ENCODE results near the gene OR6V1. TPM values are rescaled to one million over a fixed set of nuclear protein-coding genes. Genes with fewer than 3 reads are reported as not detected.
A peak's percentile ranks its signal among the peaks of the same experiment; 100 is the strongest.

The OR6V1 gene, protein sequence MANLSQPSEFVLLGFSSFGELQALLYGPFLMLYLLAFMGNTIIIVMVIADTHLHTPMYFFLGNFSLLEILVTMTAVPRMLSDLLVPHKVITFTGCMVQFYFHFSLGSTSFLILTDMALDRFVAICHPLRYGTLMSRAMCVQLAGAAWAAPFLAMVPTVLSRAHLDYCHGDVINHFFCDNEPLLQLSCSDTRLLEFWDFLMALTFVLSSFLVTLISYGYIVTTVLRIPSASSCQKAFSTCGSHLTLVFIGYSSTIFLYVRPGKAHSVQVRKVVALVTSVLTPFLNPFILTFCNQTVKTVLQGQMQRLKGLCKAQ
- polyA plus RNA-seq (2011; rRNA removed) (not detected in 2 replicates), polyA plus RNA-seq (2017; fragmentation: RNase III; extraction: RNeasy Plus Mini Kit Qiagen cat#74134 plus additional on column Dnase treatment) (not detected in 3 replicates), polyA minus RNA-seq (2011; rRNA and poly(A)+ RNA removed) (not detected in 2 replicates)
- not detected in 2 replicates for polyA plus RNA-seq (2012; cell fraction: cytosol; rRNA removed)
- polyA plus RNA-seq (2012; cell fraction: nucleus; rRNA removed), result not detected in 2 replicates

DNA sequence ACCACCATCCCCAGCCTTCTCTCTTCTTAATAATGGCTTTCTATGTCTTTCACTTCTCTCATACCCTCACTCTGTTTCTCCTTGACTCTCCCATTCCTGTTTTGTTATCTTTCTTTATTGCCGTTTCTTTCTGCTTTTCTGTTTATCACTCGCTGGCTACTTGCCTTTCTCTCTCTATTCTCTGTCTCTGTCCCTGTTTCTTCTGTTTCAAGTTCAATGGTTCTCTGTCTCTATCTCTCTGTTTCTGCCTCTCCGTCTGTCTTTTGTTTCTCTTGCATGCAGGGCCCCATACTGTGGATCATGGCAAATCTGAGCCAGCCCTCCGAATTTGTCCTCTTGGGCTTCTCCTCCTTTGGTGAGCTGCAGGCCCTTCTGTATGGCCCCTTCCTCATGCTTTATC lies at the start of gene OR6V1:
Gene OR6V1 (plus strand): TSS at position 301 of the 400 bp plus-strand sequence. CDS start 0 bp downstream, at position 301.
- 54% methylated on average over 4 of the region's 4 CpGs for WGBS (ENCODE audit: missing lambda C conversion rate)
- no peaks in the 10 kb centered on the region for H3K4me1 ChIP-seq
- no peak within 1 kb of the TSS for H3K4me2 ChIP-seq
- H3K9me3 ChIP-seq, result no peaks in the 10 kb centered on the region
- CTCF ChIA-PET, result no interaction called here
- TF ChIP-seq RCOR1 (IDR thresholded peaks at IDR 0.05; ENCODE audit: low read depth, low read length) (no peak), ZFP36 (IDR thresholded peaks at IDR 0.05; ENCODE audit: borderline replicate concordance, partially characterized antibody) (no peak), SMC3 (IDR thresholded peaks at IDR 0.05) (no peak), RARB (CRISPR knock-in tag; IDR thresholded peaks at IDR 0.05) (no peak), HEYL (CRISPR knock-in tag; IDR thresholded peaks at IDR 0.05) (no peak), ZC3H11A (IDR thresholded peaks at IDR 0.05) (no peak), KDM1A (IDR thresholded peaks at IDR 0.05; ENCODE audit: low read depth) (no peak), CEBPB (IDR thresholded peaks at IDR 0.05) (no peak), POLR2AphosphoS2 (conservative IDR thresholded peaks at IDR 0.05; ENCODE audit: low read length) (no peak), MAZ (IDR thresholded peaks at IDR 0.05; ENCODE audit: borderline replicate concordance, low read depth, low read length) (no peak)
- TF ChIP-seq, protein P1, sequence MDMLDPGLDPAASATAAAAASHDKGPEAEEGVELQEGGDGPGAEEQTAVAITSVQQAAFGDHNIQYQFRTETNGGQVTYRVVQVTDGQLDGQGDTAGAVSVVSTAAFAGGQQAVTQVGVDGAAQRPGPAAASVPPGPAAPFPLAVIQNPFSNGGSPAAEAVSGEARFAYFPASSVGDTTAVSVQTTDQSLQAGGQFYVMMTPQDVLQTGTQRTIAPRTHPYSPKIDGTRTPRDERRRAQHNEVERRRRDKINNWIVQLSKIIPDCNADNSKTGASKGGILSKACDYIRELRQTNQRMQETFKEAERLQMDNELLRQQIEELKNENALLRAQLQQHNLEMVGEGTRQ (IDR thresholded peaks at IDR 0.05), result no peak
- TF ChIP-seq, protein P2, sequence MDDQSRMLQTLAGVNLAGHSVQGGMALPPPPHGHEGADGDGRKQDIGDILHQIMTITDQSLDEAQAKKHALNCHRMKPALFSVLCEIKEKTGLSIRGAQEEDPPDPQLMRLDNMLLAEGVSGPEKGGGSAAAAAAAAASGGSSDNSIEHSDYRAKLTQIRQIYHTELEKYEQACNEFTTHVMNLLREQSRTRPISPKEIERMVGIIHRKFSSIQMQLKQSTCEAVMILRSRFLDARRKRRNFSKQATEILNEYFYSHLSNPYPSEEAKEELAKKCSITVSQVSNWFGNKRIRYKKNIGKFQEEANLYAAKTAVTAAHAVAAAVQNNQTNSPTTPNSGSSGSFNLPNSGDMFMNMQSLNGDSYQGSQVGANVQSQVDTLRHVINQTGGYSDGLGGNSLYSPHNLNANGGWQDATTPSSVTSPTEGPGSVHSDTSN (IDR thresholded peaks at IDR 0.05), result no peak
- TF ChIP-seq, protein P3, sequence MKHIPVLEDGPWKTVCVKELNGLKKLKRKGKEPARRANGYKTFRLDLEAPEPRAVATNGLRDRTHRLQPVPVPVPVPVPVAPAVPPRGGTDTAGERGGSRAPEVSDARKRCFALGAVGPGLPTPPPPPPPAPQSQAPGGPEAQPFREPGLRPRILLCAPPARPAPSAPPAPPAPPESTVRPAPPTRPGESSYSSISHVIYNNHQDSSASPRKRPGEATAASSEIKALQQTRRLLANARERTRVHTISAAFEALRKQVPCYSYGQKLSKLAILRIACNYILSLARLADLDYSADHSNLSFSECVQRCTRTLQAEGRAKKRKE (CRISPR knock-in tag; IDR thresholded peaks at IDR 0.05; ENCODE audit: low read depth), result no peak
- DNase-seq (ENCODE audit: low read depth in 1 of 2, low spot score in 1 of 2) (no peak), ATAC-seq (no peak), FAIRE-seq (no peak)
- H3K4me3 ChIP-seq, result no peak within 1 kb of the TSS
- POLR2A ChIA-PET, result no interaction called here
- no peak within 1 kb of the TSS for H3K27ac ChIP-seq

DNA sequence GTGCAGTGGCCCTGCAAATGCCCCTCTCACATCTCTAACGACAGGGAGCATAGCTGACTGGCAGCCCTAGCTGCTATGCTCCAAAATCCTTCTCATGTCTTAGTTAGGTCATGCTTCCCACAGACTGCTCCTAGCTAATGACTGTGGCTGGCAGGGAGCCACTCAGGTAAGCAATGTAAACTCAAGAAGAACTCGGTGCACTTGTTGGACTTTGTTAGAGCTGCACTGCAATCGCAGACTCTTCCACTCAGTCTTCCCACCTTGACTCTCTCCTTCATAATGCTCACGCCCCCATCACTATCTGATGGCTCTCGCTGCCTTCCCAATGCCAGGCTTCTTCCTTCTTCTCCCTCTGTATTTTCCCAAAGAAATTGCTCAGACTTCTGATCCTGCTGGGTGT lies 49.2 kb upstream of the OR6V1 start:
- ChIA-PET CTCF (interaction anchor here (0.6 to 11.7 kb wide), 22 partner anchors 9 to 728 kb away, joined by 3 to 175 read pairs (median 4); partner anchors contain the start of gene EPHB6), POLR2A (no interaction called here)
- H3K4me2 ChIP-seq, result peak overlapping the region; percentile 55

More for the DNA sequence above, 49.2 kb upstream of the OR6V1 start:
- Histone ChIP-seq H3K27ac (no peak overlapping the region), H3K4me3 (0 out of 3 replicates have a peak overlapping the region, but pooled peaks have one; percentile 10), H3K9me3 (no peaks in the 10 kb centered on the region), H3K4me1 (no peaks in the 10 kb centered on the region)
- 35% methylated on average over 5 of the region's 5 CpGs for WGBS (ENCODE audit: missing lambda C conversion rate)
- TF ChIP-seq JUNB (IDR thresholded peaks at IDR 0.05) (no peak), TP53 (CRISPR knock-in tag; IDR thresholded peaks at IDR 0.05) (no peak), RARB (CRISPR knock-in tag; IDR thresholded peaks at IDR 0.05) (no peak), HEYL (CRISPR knock-in tag; IDR thresholded peaks at IDR 0.05) (no peak), JUN (IDR thresholded peaks at IDR 0.05) (no peak), ZNF302 (CRISPR knock-in tag; IDR thresholded peaks at IDR 0.05) (no peak), TFCP2L1 (CRISPR knock-in tag; IDR thresholded peaks at IDR 0.05) (no peak)
- TF ChIP-seq, protein P4, sequence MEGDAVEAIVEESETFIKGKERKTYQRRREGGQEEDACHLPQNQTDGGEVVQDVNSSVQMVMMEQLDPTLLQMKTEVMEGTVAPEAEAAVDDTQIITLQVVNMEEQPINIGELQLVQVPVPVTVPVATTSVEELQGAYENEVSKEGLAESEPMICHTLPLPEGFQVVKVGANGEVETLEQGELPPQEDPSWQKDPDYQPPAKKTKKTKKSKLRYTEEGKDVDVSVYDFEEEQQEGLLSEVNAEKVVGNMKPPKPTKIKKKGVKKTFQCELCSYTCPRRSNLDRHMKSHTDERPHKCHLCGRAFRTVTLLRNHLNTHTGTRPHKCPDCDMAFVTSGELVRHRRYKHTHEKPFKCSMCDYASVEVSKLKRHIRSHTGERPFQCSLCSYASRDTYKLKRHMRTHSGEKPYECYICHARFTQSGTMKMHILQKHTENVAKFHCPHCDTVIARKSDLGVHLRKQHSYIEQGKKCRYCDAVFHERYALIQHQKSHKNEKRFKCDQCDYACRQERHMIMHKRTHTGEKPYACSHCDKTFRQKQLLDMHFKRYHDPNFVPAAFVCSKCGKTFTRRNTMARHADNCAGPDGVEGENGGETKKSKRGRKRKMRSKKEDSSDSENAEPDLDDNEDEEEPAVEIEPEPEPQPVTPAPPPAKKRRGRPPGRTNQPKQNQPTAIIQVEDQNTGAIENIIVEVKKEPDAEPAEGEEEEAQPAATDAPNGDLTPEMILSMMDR (IDR thresholded peaks at IDR 0.05), result no peak
- TF ChIP-seq, protein P5, sequence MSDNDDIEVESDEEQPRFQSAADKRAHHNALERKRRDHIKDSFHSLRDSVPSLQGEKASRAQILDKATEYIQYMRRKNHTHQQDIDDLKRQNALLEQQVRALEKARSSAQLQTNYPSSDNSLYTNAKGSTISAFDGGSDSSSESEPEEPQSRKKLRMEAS (IDR thresholded peaks at IDR 0.05), result no peak
- TF ChIP-seq, protein P2 (IDR thresholded peaks at IDR 0.05), result no peak
- no peak for FAIRE-seq
- DNase-seq (ENCODE audit: low read depth in 1 of 2, low spot score in 1 of 2), result no peak
- ATAC-seq, result peak in 1 of 2 experiments; percentile 25; a peak in 3 of 6 replicates

Data from A549 (cell line).